AG04449 (cell line): ENCODE results near the gene CDHR1.
"Not testable (repeated sequence)": the region's sequence is repeated elsewhere in the genome, so short reads cannot be mapped to it uniquely, and the experiment has no call there.

Source experiments
- CTCF ChIA-PET: fragments of 350-600 bp; formaldehyde crosslinking; extraction: SDS; loops from one replicate; lab custom pipeline; 2021; ENCODE audit warnings: antibody characterized with exemption; lab: Yijun Ruan, JAX
- POLR2A ChIA-PET: fragments of 400-600, 350-600 bp; formaldehyde crosslinking; extraction: SDS; loops from one replicate; lab custom pipeline; 2020; ENCODE audit warnings: antibody characterized with exemption, inconsistent platforms; lab: Yijun Ruan, JAX
- DNase-seq: peaks from one replicate; pipeline ENCODE4 v3.0.0-alpha.2; 2010; ENCODE audit warnings: low read depth, low spot score
- H3K4me3 ChIP-seq: 2 replicates; pipeline ENCODE4 v1.5.1; 2011; ENCODE audit warnings: low read depth, mild to moderate bottlenecking, control low read depth, low read length
- TF ChIP-seq, protein P1 (sequence below): IDR thresholded peaks from one replicate; pipeline ENCODE4 v1.5.1; 2011; ENCODE audit warnings: mild to moderate bottlenecking, moderate library complexity, low read length, control low read depth, inconsistent platforms; ENCODE audit not compliant: insufficient read depth; ENCODE audit errors: missing control alignments

CDHR1 gene

DNA sequence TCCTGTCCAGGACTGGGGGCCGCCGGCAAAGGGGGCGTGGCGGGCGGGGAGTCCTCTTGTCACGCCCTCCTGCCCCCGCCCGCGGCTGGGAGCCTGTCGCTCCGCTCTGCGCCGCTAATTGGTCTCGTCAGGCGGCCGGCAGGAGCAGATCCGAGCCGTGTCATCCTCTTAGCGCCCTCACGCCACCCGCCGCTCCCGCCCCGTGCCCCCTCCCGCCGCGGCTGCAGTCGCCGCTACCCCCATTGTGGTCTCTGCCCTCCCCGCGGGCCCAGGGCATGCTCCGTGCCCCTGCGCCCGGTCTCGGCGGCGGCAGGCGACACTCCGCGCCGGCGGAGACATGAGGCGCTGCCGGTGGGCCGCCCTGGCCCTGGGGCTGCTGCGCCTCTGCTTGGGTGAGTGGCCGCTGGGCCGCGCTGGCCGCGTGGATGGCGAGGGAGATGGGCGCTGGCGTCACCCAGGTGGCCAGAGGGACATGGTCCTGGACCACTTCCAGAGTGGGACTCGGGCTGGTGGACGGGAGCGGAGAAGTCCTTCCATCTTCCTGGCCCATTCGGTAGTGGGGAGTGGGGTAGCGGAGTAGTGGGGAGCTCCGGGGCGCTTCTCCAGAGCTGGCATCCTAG lies at the start of gene CDHR1:
TSS of gene CDHR1 (plus strand) at position 114 of the 620 bp plus-strand sequence. CDS start at position 338, 224 bp downstream.
- ChIA-PET CTCF (interaction anchor here (1.0 kb wide), 1 partner anchor 70 kb away, joined by 3 read pairs; no protein-coding TSS in a partner anchor), POLR2A (no interaction called here)
- TF ChIP-seq, protein P1, sequence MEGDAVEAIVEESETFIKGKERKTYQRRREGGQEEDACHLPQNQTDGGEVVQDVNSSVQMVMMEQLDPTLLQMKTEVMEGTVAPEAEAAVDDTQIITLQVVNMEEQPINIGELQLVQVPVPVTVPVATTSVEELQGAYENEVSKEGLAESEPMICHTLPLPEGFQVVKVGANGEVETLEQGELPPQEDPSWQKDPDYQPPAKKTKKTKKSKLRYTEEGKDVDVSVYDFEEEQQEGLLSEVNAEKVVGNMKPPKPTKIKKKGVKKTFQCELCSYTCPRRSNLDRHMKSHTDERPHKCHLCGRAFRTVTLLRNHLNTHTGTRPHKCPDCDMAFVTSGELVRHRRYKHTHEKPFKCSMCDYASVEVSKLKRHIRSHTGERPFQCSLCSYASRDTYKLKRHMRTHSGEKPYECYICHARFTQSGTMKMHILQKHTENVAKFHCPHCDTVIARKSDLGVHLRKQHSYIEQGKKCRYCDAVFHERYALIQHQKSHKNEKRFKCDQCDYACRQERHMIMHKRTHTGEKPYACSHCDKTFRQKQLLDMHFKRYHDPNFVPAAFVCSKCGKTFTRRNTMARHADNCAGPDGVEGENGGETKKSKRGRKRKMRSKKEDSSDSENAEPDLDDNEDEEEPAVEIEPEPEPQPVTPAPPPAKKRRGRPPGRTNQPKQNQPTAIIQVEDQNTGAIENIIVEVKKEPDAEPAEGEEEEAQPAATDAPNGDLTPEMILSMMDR: no peak
- no peak for DNase-seq
- peak within 1 kb of the TSS; percentile 9 for H3K4me3 ChIP-seq

DNA sequence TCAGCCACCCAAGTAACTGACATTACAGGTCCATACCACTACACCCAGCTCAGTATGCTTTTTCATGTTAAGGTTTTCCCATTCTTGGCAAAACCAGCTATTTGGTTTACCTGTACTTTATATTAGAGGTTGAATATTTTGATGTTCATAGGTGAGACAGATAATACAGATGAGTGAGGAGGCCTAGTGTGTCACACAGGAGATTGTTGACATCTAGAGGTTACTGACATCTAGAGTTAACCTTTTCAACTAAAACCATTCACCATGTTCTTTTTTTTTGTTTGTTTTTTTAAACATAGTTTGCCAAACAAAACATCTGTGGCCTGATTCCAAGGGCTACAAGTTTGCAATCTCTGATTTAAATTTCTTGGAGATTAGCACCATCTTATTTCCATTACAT lies 47.0 kb upstream of the CDHR1 start:
- ChIA-PET CTCF (interaction anchor here (0.7 to 4.1 kb wide), 10 partner anchors 8 to 410 kb away, joined by 3 to 49 read pairs (median 4); partner anchors contain the start of gene GHITM), POLR2A (interaction anchor here (1.2 kb wide), 1 partner anchor 8 kb away, joined by 3 read pairs; the partner anchor contains the start of gene GHITM)
- TF ChIP-seq, protein P1: no peak
- no peak for DNase-seq
- no peak overlapping the region for H3K4me3 ChIP-seq

DNA sequence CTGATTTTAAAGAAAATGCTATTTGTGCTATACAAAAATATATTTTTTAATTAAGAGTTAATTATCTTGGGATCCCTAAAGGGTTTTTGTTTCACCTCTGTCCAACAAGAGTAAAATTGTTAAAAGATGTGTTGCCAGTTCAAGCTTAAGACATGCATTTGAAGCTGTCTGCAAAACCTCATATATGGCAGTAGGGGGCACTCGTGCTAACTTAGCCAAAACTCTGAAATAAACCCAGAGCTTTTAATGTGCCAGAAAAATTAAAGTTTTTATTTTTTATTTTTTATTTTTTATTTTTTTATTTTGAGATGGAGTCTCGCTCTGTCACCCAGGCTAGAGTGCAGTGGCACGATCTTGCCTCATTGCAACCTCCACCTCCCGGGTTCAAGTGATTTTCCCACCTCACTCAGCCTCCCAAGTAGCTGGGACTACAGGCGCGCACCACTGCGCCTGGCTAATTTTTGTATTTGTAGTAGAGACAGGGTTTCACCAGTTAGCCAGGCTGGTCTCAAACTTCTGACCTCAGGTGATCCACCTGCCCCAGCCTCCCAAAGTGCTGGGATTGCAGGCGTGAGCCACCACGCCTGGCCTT lies 46.2 kb upstream of the CDHR1 start:
- DNase-seq, H3K4me3 ChIP-seq: not testable (repeated sequence)
- TF ChIP-seq, protein P1: peak; percentile 52
- ChIA-PET POLR2A (interaction anchor here (1.2 kb wide), 1 partner anchor 9 kb away, joined by 3 read pairs; the partner anchor contains the start of gene GHITM), CTCF (interaction anchor here (0.6 to 4.1 kb wide), 10 partner anchors 9 to 392 kb away, joined by 3 to 49 read pairs (median 4); partner anchors contain the start of genes GHITM and LRIT2)

DNA sequence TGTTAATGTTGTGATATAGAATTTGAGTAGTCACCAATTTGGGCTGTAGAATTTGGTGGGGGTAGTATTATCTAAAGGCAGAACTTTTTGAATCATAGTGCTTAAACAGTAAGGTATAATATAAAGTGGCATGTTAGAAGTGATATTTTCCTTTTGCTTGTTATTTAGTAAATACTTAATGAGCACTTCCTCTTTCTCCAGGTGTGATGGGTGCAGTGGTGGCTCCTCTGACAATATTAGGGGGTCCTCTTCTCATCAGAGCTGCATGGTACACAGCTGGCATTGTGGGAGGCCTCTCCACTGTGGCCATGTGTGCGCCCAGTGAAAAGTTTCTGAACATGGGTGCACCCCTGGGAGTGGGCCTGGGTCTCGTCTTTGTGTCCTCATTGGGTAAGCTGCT lies 44.5 kb upstream of the CDHR1 start:
- TF ChIP-seq, protein P1: no peak
- H3K4me3 ChIP-seq: no peak overlapping the region
- ChIA-PET POLR2A (no interaction called here), CTCF (interaction anchor here (1.0 to 4.1 kb wide), 4 partner anchors 9 to 387 kb away, joined by 3 to 49 read pairs (median 33); partner anchors contain the start of gene GHITM)
- DNase-seq: no peak

DNA sequence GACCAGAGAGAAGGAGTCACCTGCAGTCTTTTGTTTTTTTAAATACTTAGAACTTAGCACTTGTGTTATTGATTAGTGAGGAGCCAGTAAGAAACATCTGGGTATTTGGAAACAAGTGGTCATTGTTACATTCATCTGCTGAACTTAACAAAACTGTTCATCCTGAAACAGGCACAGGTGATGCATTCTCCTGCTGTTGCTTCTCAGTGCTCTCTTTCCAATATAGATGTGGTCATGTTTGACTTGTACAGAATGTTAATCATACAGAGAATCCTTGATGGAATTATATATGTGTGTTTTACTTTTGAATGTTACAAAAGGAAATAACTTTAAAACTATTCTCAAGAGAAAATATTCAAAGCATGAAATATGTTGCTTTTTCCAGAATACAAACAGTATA lies 41.6 kb upstream of the CDHR1 start:
- DNase-seq: no peak
- ChIA-PET CTCF (no interaction called here), POLR2A (no interaction called here)
- TF ChIP-seq, protein P1: no peak
- no peak overlapping the region for H3K4me3 ChIP-seq

DNA sequence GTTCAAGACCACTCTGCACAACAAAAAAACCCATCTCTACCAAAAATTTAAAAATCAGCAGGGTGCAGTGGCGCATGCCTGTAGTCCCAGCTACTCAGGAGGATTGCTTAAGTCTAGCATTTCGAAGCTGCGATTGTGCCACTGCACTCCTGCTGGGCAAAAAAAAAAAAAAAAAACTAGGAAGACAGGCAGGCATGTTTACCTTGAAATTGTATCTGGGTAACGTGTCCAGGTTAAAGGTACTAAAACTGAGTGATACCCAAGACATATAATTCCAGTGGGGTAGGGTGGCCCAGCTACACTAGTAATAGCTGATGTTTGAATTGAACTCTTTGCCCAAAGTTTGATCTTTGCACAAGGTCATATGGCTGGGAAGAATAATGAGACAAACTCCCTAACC lies 38.8 kb upstream of the CDHR1 start:
- ChIA-PET CTCF (interaction anchor here (2.1 kb wide), 1 partner anchor 382 kb away, joined by 7 read pairs; no protein-coding TSS in a partner anchor), POLR2A (no interaction called here)
- no peak overlapping the region for H3K4me3 ChIP-seq
- TF ChIP-seq, protein P1: no peak
- DNase-seq: no peak
